ENCODE measurements around the gene FBXO8.

FBXO8 gene, protein sequence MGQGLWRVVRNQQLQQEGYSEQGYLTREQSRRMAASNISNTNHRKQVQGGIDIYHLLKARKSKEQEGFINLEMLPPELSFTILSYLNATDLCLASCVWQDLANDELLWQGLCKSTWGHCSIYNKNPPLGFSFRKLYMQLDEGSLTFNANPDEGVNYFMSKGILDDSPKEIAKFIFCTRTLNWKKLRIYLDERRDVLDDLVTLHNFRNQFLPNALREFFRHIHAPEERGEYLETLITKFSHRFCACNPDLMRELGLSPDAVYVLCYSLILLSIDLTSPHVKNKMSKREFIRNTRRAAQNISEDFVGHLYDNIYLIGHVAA

DNA sequence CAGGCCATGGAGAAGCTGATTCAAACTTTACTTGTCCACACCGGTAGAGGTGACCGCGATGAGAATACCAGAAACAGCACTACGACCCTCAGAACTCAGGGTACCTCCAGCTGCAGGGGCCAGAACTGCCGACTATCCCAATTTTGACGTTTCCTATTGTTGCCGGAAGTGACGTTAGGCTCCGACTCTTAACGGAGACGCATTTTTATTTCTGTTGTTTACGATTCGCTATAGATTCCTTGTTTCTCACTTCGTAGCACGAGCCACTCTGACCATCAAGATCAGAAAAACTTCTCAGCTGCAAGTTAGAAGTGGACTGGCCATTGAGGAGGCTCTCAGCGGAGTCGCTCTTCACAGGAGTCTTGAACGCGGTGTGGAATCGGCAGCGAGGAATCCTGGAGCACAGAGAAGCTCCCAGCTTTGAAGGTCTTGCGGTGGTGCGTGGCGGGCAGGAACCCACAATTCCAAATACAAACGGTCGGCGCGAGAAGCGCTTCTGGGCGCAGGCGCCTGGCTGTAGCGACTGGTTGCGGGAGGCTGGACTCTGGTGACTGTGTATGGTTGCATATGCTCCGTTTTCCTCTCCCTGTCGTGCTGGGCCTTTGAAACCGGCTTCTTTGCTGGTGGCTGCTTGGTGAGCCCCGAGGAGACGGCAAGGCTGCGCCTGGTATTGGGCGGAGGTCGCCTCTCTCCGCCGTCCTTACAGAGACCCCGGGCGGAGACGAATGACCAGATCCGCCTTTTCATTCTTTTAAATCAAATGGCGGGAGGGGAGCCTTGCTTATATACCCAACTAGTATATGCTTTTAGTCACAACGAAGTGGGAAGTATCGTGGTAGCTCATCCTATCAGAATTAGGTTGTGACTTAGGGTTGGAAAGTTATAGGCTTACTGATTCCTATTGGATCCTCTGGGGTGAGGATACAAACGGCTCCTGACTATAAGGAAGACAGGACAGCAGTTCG lies at the start of gene FBXO8, which contains the start of gene CEP44:
Gene FBXO8 (minus strand): TSS at position 161 of the 965 bp plus-strand sequence. CDS start 20,575 bp downstream, outside the sequence.
Gene CEP44 (plus strand): TSS at position 405 of the 965 bp plus-strand sequence. CDS start 15,211 bp downstream, outside the sequence.
- peak within 1 kb of the TSS; percentile 99 for H3K27ac ChIP-seq
- TF ChIP-seq, protein P1, sequence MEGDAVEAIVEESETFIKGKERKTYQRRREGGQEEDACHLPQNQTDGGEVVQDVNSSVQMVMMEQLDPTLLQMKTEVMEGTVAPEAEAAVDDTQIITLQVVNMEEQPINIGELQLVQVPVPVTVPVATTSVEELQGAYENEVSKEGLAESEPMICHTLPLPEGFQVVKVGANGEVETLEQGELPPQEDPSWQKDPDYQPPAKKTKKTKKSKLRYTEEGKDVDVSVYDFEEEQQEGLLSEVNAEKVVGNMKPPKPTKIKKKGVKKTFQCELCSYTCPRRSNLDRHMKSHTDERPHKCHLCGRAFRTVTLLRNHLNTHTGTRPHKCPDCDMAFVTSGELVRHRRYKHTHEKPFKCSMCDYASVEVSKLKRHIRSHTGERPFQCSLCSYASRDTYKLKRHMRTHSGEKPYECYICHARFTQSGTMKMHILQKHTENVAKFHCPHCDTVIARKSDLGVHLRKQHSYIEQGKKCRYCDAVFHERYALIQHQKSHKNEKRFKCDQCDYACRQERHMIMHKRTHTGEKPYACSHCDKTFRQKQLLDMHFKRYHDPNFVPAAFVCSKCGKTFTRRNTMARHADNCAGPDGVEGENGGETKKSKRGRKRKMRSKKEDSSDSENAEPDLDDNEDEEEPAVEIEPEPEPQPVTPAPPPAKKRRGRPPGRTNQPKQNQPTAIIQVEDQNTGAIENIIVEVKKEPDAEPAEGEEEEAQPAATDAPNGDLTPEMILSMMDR (IDR thresholded peaks at IDR 0.05; ENCODE audit: low read depth, low read length, missing control alignments) = no peak
- peak within 1 kb of the TSS; percentile 93 for H3K4me3 ChIP-seq (ENCODE audit: low read depth, low read length)
- H3K36me3 ChIP-seq (replicated peaks) = no peaks in the 10 kb centered on the region
- peak; percentile 75 for DNase-seq
- H3K27me3 ChIP-seq (replicated peaks) = no peaks in the 10 kb centered on the region
- in situ Hi-C loops (cut with HindIII; ENCODE audit: low pct_ligation_motif_present, low sequenced_read_pairs) = no loop called here

DNA sequence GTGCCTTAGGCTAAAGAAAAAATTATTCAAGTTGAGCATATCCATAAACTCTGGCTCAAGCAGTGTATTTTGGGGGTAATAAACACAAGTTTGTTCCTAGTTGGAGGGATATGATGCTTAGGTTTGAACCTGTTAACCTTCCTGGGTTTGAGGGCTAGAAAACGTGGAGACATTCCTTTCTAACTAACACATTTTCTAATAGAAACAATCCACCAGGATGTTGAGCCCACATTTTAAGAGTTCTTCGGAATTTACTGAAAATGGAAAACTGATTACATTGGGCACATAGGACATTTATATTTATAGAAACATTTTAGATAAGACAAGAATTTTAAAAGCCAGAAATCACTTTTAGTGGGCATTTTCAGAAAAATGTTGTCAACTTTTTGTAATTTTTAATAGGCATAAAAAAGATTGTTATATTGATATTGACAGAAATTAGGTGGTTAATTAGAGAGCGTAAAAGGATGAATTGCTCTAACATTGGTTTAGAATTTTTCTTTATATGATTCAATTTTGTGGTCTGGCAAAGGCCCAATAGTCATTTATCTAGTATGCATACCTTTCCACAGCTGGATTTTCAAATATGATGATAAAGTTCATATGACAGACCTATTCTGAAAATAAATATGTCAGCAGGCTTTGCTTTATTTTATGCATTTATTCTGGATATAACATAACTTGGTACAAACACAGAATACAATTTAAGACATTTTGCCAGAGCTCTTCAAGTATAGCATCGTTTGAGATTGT lies 49.5 kb upstream of the FBXO8 start:
- TF ChIP-seq, protein P1 (IDR thresholded peaks at IDR 0.05; ENCODE audit: low read depth, low read length, missing control alignments) = no peak
- DNase-seq = no peak
- H3K4me3 ChIP-seq (ENCODE audit: low read depth, low read length) = no peak overlapping the region
- no peaks in the 10 kb centered on the region for H3K36me3 ChIP-seq (replicated peaks)
- H3K27ac ChIP-seq = no peak overlapping the region
- in situ Hi-C loops (cut with HindIII; ENCODE audit: low pct_ligation_motif_present, low sequenced_read_pairs) = no loop called here
- H3K27me3 ChIP-seq (replicated peaks) = no peaks in the 10 kb centered on the region

DNA sequence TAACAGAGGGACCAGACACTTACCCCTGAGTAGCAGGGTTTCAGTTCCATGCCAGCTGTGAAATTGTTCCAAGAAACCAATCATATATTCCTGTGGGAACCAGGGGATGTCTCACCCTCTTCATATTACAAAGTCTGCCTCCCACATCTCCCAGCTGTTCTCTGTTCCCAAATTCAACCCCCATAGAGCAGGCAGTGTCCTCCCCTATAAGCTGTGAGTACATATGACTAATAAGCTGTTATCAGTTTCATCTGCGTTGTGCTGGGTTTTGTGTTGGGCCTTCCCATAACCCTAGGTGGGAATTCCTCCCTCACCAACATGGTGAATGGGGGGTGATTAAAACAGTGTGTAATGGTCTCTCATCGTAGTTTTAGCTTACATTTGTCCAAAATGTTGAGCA lies 41.3 kb upstream of the FBXO8 start:
- Histone ChIP-seq H3K36me3 (replicated peaks) (no peaks in the 10 kb centered on the region), H3K27me3 (replicated peaks) (no peaks in the 10 kb centered on the region), H3K27ac (peak overlapping the region; percentile 54), H3K4me3 (ENCODE audit: low read depth, low read length) (no peak overlapping the region)
- in situ Hi-C loops (cut with HindIII; ENCODE audit: low pct_ligation_motif_present, low sequenced_read_pairs) = no loop called here
- DNase-seq = peak; percentile 82
- TF ChIP-seq, protein P1 (IDR thresholded peaks at IDR 0.05; ENCODE audit: low read depth, low read length, missing control alignments) = no peak

DNA sequence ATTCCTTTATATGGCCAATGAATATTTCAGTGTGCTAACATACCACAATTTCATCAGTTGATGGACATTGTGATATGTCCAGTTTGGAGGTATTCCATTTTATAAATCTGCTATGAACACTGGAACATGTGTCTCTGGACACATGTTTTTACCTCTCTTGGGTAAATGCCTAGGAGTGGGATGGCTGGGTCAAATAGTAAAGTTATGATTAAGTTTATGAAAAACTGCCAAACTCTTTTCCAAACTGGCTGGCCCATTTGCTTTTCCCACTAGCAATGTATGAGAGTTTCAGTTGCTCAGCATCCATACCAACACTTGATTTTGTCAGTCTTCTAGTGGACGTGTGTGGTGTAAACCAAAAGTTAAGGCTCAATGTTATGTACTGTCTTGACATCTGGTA lies 40.8 kb upstream of the FBXO8 start:
- DNase-seq = no peak
- no peaks in the 10 kb centered on the region for H3K27me3 ChIP-seq (replicated peaks)
- TF ChIP-seq, protein P1 (IDR thresholded peaks at IDR 0.05; ENCODE audit: low read depth, low read length, missing control alignments) = no peak
- peak overlapping the region; percentile 54 for H3K27ac ChIP-seq
- in situ Hi-C loops (cut with HindIII; ENCODE audit: low pct_ligation_motif_present, low sequenced_read_pairs) = no loop called here
- no peaks in the 10 kb centered on the region for H3K36me3 ChIP-seq (replicated peaks)
- H3K4me3 ChIP-seq (ENCODE audit: low read depth, low read length) = no peak overlapping the region

DNA sequence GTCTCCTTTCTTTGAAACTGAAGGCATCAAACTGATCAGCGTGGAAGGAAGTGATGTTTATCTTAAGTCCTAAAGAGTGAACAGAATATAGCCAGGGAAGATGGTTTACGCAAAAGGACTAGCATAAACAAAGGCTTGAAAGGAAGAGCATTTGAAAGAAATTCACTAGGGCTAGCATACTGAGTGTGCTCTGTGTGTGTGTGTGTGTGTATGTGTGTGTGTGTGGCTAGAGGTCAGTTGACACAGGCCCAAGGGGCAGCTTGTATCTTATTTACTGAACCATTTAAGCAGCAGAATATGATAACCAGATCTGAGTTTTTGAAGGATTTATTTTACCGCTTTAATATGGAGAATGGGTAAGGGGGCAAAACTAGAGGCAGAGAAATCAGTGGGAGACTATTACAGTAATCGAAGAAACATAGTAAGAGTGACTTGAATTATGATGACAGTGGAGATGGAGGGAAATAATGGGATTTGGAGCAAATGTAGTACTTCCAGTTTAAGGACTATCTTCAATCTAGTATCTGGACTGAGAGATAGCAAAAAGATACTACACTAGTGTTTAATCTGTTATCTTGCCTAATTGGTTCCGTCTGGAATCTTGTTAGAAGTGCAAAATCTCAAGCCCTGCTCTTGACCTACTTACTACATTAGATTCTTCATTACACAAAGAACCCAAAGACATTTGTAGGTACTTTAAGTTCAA lies 37.2 kb upstream of the FBXO8 start:
- H3K36me3 ChIP-seq (replicated peaks) = no peaks in the 10 kb centered on the region
- no peak for DNase-seq
- TF ChIP-seq, protein P1 (IDR thresholded peaks at IDR 0.05; ENCODE audit: low read depth, low read length, missing control alignments) = no peak
- H3K27me3 ChIP-seq (replicated peaks) = no peaks in the 10 kb centered on the region
- no peak overlapping the region for H3K4me3 ChIP-seq (ENCODE audit: low read depth, low read length)
- no peak overlapping the region for H3K27ac ChIP-seq
- in situ Hi-C loops (cut with HindIII; ENCODE audit: low pct_ligation_motif_present, low sequenced_read_pairs) = no loop called here

All from brain microvascular endothelial cell (primary cell).